AG09319 (cell line): ENCODE data around the gene STRBP.

Experiments used
- DNase-seq: peaks from one replicate; pipeline ENCODE4 v3.0.0-alpha.2; 2010; ENCODE audit warnings: low read depth; ENCODE audit errors: extremely low read depth
- CTCF ChIP-seq: IDR thresholded peaks from 2 replicates; pipeline ENCODE4 v1.5.1; 2011; ENCODE audit warnings: low read depth, mild to moderate bottlenecking, inconsistent platforms, low read length, moderate library complexity

STRBP gene

GRCh38 chr9:123084256-123084655 is 184.1 kb downstream of the STRBP start:
- no peak for TF ChIP-seq CTCF
- DNase-seq: no peak

GRCh38 chr9:123083680-123084079 is 184.7 kb downstream of the STRBP start:
- no peak for TF ChIP-seq CTCF
- DNase-seq: no peak

- peak; percentile 11 for DNase-seq
These were observed 186.6 kb downstream of the STRBP start for GRCh38 chr9:123081824-123082223.

GRCh38 chr9:123080444-123080843 is 187.9 kb downstream of the STRBP start:
- DNase-seq: no peak
- no peak for TF ChIP-seq CTCF

More at GRCh38 chr9:123081824-123082223, 186.6 kb downstream of the STRBP start:
- peak; percentile 57 for TF ChIP-seq CTCF

- no peak for TF ChIP-seq CTCF
- DNase-seq: no peak
These were observed 193.8 kb downstream of the STRBP start for GRCh38 chr9:123074628-123075027.

- peak; percentile 12 for DNase-seq
- no peak; the same call in 1 of the 2 replicates for TF ChIP-seq CTCF
These were observed 194.4 kb downstream of the STRBP start for GRCh38 chr9:123073991-123074422.

GRCh38 chr9:123073441-123073840 is 194.9 kb downstream of the STRBP start:
- no peak for DNase-seq
- TF ChIP-seq CTCF: no peak
